ENCODE results near the gene ZNF444. TPM values are rescaled to one million over a fixed set of nuclear protein-coding genes. Genes with fewer than 3 reads are reported as not detected.

The ZNF444 gene
- total RNA-seq, 1 experiment from 2014 or later, result 31.7 TPM

- no peak overlapping the region for H2AFZ ChIP-seq (ENCODE audit: low read depth, low read length, poor library complexity, severe bottlenecking)
- H3K9me2 ChIP-seq (ENCODE audit: insufficient read depth), result no peaks in the 10 kb centered on the region
- no peak overlapping the region for H3K4me3 ChIP-seq (replicated peaks in 1 of 2; ENCODE audit: low read depth in 1 of 2, low read length in 2 of 2)
- POLR2A ChIA-PET, result no interaction called here
- H3K9me3 ChIP-seq (ENCODE audit: control insufficient read depth in 1 of 2, insufficient read depth in 1 of 2, low read depth in 1 of 2, low read length in 2 of 2), result no peaks in the 10 kb centered on the region
- DNase-seq (ENCODE audit: low read depth, low spot score), result no peak
- intact Hi-C loops (cut with micrococcal nuclease), result no loop called here
- RAD21 ChIA-PET (ENCODE audit: low non-redundant PET in 1 of 2, low total read pairs in 2 of 2, uncharacterized antibody in 2 of 2, unreplicated experiment in 2 of 2), result no interaction called here
- no peaks in the 10 kb centered on the region for H3K79me2 ChIP-seq (ENCODE audit: insufficient read depth, low read length)
- no peak for TF ChIP-seq CEBPB (IDR thresholded peaks at IDR 0.05; ENCODE audit: low read depth)
- TF ChIP-seq EZH2 (IDR thresholded peaks at IDR 0.05), result no peak
- TF ChIP-seq ZFX (IDR thresholded peaks at IDR 0.05), result no peak
- no peak for TF ChIP-seq CTCF (IDR thresholded peaks at IDR 0.05 in 2 of 3, conservative IDR thresholded peaks at IDR 0.05 in 1 of 3; ENCODE audit: borderline replicate concordance in 1 of 3, insufficient read depth in 1 of 3, low read depth in 2 of 3, low read length in 2 of 3)
- TF ChIP-seq RAD21 (IDR thresholded peaks at IDR 0.05; ENCODE audit: low read depth), result no peak
- no peak for TF ChIP-seq MAX (IDR thresholded peaks at IDR 0.05)
- no peak for TF ChIP-seq SRF (IDR thresholded peaks at IDR 0.05; ENCODE audit: low read depth)
- no peak for TF ChIP-seq EGR1 (IDR thresholded peaks at IDR 0.05; ENCODE audit: low read depth)
- TF ChIP-seq POLR2AphosphoS5 (IDR thresholded peaks at IDR 0.05; ENCODE audit: low read depth, low read length), result no peak
- TF ChIP-seq SIN3A (IDR thresholded peaks at IDR 0.05; ENCODE audit: low read depth), result no peak
- TF ChIP-seq CBX3 (IDR thresholded peaks at IDR 0.05; ENCODE audit: low read depth), result no peak
- TF ChIP-seq REST (IDR thresholded peaks at IDR 0.05; ENCODE audit: low read depth), result no peak
- ATAC-seq, result no peak
- H3K4me2 ChIP-seq (ENCODE audit: low read length), result no peak overlapping the region
- H4K20me1 ChIP-seq (ENCODE audit: insufficient read depth), result no peaks in the 10 kb centered on the region
- CTCF ChIA-PET, result interaction anchor here (0.7 to 1.3 kb wide), 2 partner anchors 10 to 74 kb away, joined by 3 to 4 read pairs; no protein-coding TSS in a partner anchor
- no peak overlapping the region for H3K9ac ChIP-seq (ENCODE audit: low read length)
- H3K4me1 ChIP-seq (ENCODE audit: control insufficient read depth in 1 of 2, insufficient read depth in 2 of 2, low read length in 2 of 2), result no peaks in the 10 kb centered on the region
- no TSS peak for BruUV-seq (replicated peaks)
- no peak overlapping the region for H3K27ac ChIP-seq (ENCODE audit: low read depth, low read length)
- H3K27me3 ChIP-seq (ENCODE audit: insufficient read depth, low read length), result no peaks in the 10 kb centered on the region
- no peaks in the 10 kb centered on the region for H3K36me3 ChIP-seq (ENCODE audit: control insufficient read depth in 1 of 2, insufficient read depth in 2 of 2, low read length in 2 of 2)
Measured at GRCh38 chr19:56177564-56178243, 36.6 kb downstream of the ZNF444 start.
